ENCODE data around the gene CCDC148.

Gene CCDC148

DNA sequence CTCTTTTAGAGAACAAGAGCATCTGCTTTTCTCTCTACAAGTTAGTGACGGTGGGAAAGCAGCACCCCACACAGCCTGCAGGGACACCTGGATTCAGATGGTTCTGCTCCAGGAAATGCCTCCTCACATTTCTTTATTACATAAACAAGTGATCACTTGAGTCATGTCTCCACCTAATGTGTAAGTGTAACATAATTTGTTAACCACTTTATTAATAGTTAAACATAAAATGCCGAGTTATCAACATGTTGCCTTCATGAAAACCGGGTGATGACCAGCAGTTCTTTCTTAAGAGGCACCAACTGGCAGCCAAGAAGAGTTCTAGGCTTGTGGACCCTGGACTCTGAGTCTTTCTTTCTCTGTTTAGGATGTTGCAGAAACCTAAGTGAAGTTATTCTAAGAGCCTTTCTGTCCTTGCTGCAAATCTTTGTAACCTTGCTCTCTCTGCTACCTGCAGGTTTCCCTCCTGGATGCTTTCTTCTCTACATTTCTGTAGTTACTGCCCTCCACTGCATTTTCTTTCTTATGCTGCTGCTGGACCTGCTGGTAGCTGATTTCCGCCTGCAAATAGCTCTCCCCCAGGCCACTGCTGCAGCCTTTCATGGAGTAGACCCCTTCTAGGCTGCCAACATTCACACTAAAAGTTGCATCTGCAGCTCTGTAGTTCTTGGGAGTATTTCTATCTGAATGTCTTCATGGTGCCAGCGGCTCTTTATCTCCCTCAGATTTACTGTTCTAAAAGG is 330.6 kb downstream of the CCDC148 start:
- no peak for DNase-seq (ENCODE audit: low read depth in 2 of 2)

DNA sequence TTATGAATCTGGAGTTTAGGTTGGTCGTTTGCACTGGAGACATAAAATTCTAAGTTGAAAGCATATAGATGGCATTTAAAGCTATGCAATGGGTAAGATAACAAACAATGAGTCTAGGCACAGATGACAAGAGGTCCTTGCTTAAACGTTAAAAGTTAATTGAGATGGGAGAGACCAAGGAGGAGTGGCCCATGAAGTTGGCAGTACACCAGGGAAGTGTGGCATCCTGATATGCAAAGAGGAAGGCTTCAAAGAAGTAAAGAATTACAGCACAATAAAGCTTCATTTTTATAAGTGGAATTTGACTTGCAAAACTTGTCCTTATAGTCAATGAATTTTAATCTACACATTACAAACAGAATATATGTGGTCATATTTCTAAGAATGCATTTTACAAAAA is 331.7 kb downstream of the CCDC148 start:
- no peak for DNase-seq (ENCODE audit: low read depth in 2 of 2)
